H9 (cell line): ENCODE measurements around the gene DIAPH3. TPM values are rescaled to one million over a fixed set of nuclear protein-coding genes. Genes with fewer than 3 reads are reported as not detected.

Experiments
- DNase-seq: peaks from one replicate; pipeline ENCODE4 v3.0.0-alpha.2; 2017
- H2AFZ ChIP-seq: one replicate; pipeline ENCODE4 v1.6.1; 2013; ENCODE audit warnings: mild to moderate bottlenecking, low read length, control low read depth, moderate library complexity
- H2AK5ac ChIP-seq: 2 replicates; pipeline ENCODE4 v1.6.1; 2013; ENCODE audit warnings: low read length, control low read depth, mixed read lengths; ENCODE audit not compliant: insufficient read length
- H2BK120ac ChIP-seq: one replicate; pipeline ENCODE4 v1.6.1; 2013; ENCODE audit warnings: low read depth, mild to moderate bottlenecking, low read length, control low read depth, inconsistent platforms; ENCODE audit not compliant: poor library complexity, severe bottlenecking
- H2BK12ac ChIP-seq: 2 replicates; pipeline ENCODE4 v1.6.1; 2013; ENCODE audit warnings: low read length, control low read depth, mixed read lengths, low read depth; ENCODE audit not compliant: insufficient read length
- H2BK15ac ChIP-seq: 2 replicates; pipeline ENCODE4 v1.6.1; 2013; ENCODE audit warnings: low read depth, low read length, control low read depth
- H2BK20ac ChIP-seq: one replicate; pipeline ENCODE4 v1.6.1; 2013; ENCODE audit warnings: low read depth, mild to moderate bottlenecking, low read length, control low read depth, inconsistent platforms; ENCODE audit not compliant: poor library complexity, severe bottlenecking
- H2BK5ac ChIP-seq: 2 replicates; pipeline ENCODE4 v1.6.1; 2013; ENCODE audit warnings: low read length, control low read depth, mixed read lengths; ENCODE audit not compliant: insufficient read length
- H3K14ac ChIP-seq: 2 replicates; pipeline ENCODE4 v1.6.1; 2013; ENCODE audit warnings: low read length, control low read depth; ENCODE audit not compliant: insufficient read depth
- H3K18ac ChIP-seq: 2 replicates; pipeline ENCODE4 v1.6.1; 2013; ENCODE audit warnings: low read depth, mild to moderate bottlenecking, mixed read lengths, low read length, control low read depth; ENCODE audit not compliant: insufficient read length
- H3K23ac ChIP-seq: 2 replicates; pipeline ENCODE4 v1.6.1; 2013; ENCODE audit warnings: low read length, control low read depth, mixed read lengths, low read depth; ENCODE audit not compliant: insufficient read length
- H3K23me2 ChIP-seq: 2 replicates; pipeline ENCODE4 v1.6.1; 2013; ENCODE audit warnings: low read depth, mild to moderate bottlenecking, mixed read lengths, low read length, control low read depth; ENCODE audit not compliant: insufficient read length, poor library complexity, severe bottlenecking
- H3K27ac ChIP-seq: 2 replicates; pipeline ENCODE4 v1.5.1; 2013; ENCODE audit warnings: low read length, control low read depth, mixed read lengths, low read depth; ENCODE audit not compliant: insufficient read length
- H3K27me3 ChIP-seq: 2 replicates; pipeline ENCODE4 v1.6.1; 2013; ENCODE audit warnings: low read length, control low read depth, inconsistent platforms; ENCODE audit not compliant: insufficient read depth
- H3K4ac ChIP-seq: 2 replicates; pipeline ENCODE4 v1.6.1; 2013; ENCODE audit warnings: low read depth, mild to moderate bottlenecking, control low read depth, inconsistent platforms, low read length, moderate library complexity
- H3K4me1 ChIP-seq: 2 replicates; pipeline ENCODE4 v1.6.1; 2013; ENCODE audit warnings: low read length, control low read depth, inconsistent platforms; ENCODE audit not compliant: insufficient read depth
- H3K4me2 ChIP-seq: 2 replicates; pipeline ENCODE4 v1.6.1; 2013; ENCODE audit warnings: low read length, control low read depth, mixed read lengths; ENCODE audit not compliant: insufficient read length, insufficient read depth
- H3K56ac ChIP-seq: 2 replicates; pipeline ENCODE4 v1.6.1; 2013; ENCODE audit warnings: low read depth, mild to moderate bottlenecking, mixed read lengths, low read length, control low read depth; ENCODE audit not compliant: insufficient read length
- H3K79me1 ChIP-seq: 2 replicates; pipeline ENCODE4 v1.6.1; 2013; ENCODE audit warnings: low read depth, mild to moderate bottlenecking, moderate library complexity, low read length, control low read depth, inconsistent platforms; ENCODE audit not compliant: insufficient read depth, poor library complexity, severe bottlenecking
- H3K79me2 ChIP-seq: 2 replicates; pipeline ENCODE4 v1.6.1; 2013; ENCODE audit warnings: low read length, control low read depth, inconsistent platforms; ENCODE audit not compliant: insufficient read depth
- H3K9ac ChIP-seq: 2 replicates; pipeline ENCODE4 v1.6.1; 2013; ENCODE audit warnings: low read length, control low read depth, mixed read lengths; ENCODE audit not compliant: insufficient read length; ENCODE audit errors: extremely low read depth
- H3K9me3 ChIP-seq: one replicate; pipeline ENCODE4 v1.6.1; 2013; ENCODE audit warnings: low read depth, low read length, inconsistent platforms; ENCODE audit not compliant: control insufficient read depth
- H3T11ph ChIP-seq: one replicate; pipeline ENCODE4 v1.6.1; 2013; ENCODE audit warnings: mild to moderate bottlenecking, low read length, control low read depth, inconsistent platforms
- H4K20me1 ChIP-seq: one replicate; pipeline ENCODE4 v1.6.1; 2013; ENCODE audit not compliant: control insufficient read depth, insufficient read length, insufficient read depth
- H4K5ac ChIP-seq: 2 replicates; pipeline ENCODE4 v1.6.1; 2013; ENCODE audit warnings: low read depth, mild to moderate bottlenecking, mixed read lengths, low read length, control low read depth; ENCODE audit not compliant: insufficient read length
- H4K8ac ChIP-seq: replicated peaks from 2 replicates; pipeline ENCODE4 v1.6.1; 2013; ENCODE audit warnings: low read length, control low read depth, mixed read lengths, low read depth; ENCODE audit not compliant: insufficient read length
- H4K91ac ChIP-seq: 2 replicates; pipeline ENCODE4 v1.6.1; 2013; ENCODE audit warnings: low read depth, mild to moderate bottlenecking, moderate library complexity, mixed read lengths, low read length, control low read depth; ENCODE audit not compliant: insufficient read length
- H3K27ac Mint-ChIP-seq, 3 experiments: 2 replicates in 2 of 3; 3 replicates in 1 of 3; pipeline ENCODE4 v1.8.0; 2020 to 2021; ENCODE audit warnings: mixed read lengths in 3 of 3, mild to moderate bottlenecking in 1 of 3, moderate library complexity in 1 of 3
- H3K27me3 Mint-ChIP-seq: 2 replicates; pipeline ENCODE4 v1.8.0; 2021; ENCODE audit warnings: low read depth, mild to moderate bottlenecking, moderate library complexity, mixed read lengths
- H3K36me3 Mint-ChIP-seq, 3 experiments: 2 replicates in 2 of 3; 3 replicates in 1 of 3; pipeline ENCODE4 v1.8.0; 2020 to 2021; ENCODE audit warnings: low read depth in 3 of 3, mixed read lengths in 3 of 3; ENCODE audit not compliant: insufficient read depth in 1 of 3
- H3K4me1 Mint-ChIP-seq, 2 experiments: 2 replicates each; pipeline ENCODE4 v1.8.0; 2020; ENCODE audit warnings: mixed read lengths in 2 of 2
- H3K4me3 Mint-ChIP-seq, 2 experiments: 2 replicates in 1 of 2; 3 replicates in 1 of 2; pipeline ENCODE4 v1.8.0; 2020 to 2021; ENCODE audit warnings: mild to moderate bottlenecking in 2 of 2, mixed read lengths in 2 of 2, moderate library complexity in 1 of 2
- H3K9me3 Mint-ChIP-seq, 2 experiments: 2 replicates in 1 of 2; 3 replicates in 1 of 2; pipeline ENCODE4 v1.8.0; 2020; ENCODE audit warnings: mild to moderate bottlenecking in 2 of 2, mixed read lengths in 2 of 2, moderate library complexity in 1 of 2
- CTCF ChIP-seq: fragments of 200-600 bp; sonication (generic); conservative IDR thresholded peaks from 3 replicates; pipeline ENCODE4 v1.8.0; 2021; ENCODE audit warnings: antibody characterized with exemption, mild to moderate bottlenecking
- total RNA-seq: library from RNA; stranded (reverse); gene quantifications from 2 replicates; pipeline ENCODE4 v1.2.1, GENCODE V29; 2021

Gene DIAPH3
- total RNA-seq, 1 experiment from 2014 or later, result 23.1 TPM

DNA sequence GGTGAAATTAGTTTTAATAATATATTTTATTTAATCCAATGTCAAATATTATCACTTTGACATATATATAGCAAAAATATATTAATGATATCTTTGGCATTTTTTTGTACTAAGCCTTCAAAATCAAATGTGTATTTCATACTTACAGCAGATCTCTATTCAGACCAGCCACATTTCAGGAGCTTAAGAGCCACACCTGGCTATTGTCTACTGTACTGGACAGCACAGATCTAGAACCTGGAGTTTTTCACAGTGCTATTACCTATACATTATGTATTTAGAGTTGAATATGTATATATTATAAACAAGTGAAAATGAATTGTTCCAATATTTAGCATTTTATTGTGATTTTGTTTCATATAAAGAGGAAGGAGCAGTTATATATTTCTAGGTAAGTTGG lies 486.3 kb downstream of the DIAPH3 start:
- Histone ChIP-seq H4K5ac (no peak overlapping the region), H3K18ac (no peak overlapping the region), H3K4me1 (peaks cover 5% of the 10 kb centered on the region), H4K20me1 (no peaks in the 10 kb centered on the region), H3K4me2 (no peak overlapping the region), H3K23ac (no peak overlapping the region), H3K14ac (no peak overlapping the region), H2BK20ac (no peak overlapping the region), H2BK5ac (no peak overlapping the region), H4K91ac (no peak overlapping the region), H3T11ph (no peak overlapping the region), H3K27me3 (no peaks in the 10 kb centered on the region), H3K4ac (no peak overlapping the region), H2AK5ac (no peak overlapping the region), H3K79me1 (no peaks in the 10 kb centered on the region), H3K56ac (no peak overlapping the region), H3K9ac (no peak overlapping the region), H3K23me2 (no peaks in the 10 kb centered on the region), H3K27ac (no peak overlapping the region), H2BK15ac (no peak overlapping the region), H4K8ac (no peak overlapping the region), H2AFZ (no peak overlapping the region), H3K79me2 (no peaks in the 10 kb centered on the region), H2BK120ac (no peak overlapping the region), H3K9me3 (no peaks in the 10 kb centered on the region), H2BK12ac (no peak overlapping the region)
- Mint-ChIP-seq H3K27me3 (no peaks in the 10 kb centered on the region), H3K4me3 (no peak overlapping the region), H3K27ac (no peak overlapping the region), H3K4me1 (peaks cover 9 to 25% of the 10 kb centered on the region in 2 experiments), H3K9me3 (no peaks in the 10 kb centered on the region), H3K36me3 (peaks cover 0 to 1% (median 0%) of the 10 kb centered on the region in 3 experiments; a peak in 2 of 7 replicates)
- TF ChIP-seq CTCF, result no peak
- DNase-seq, result no peak
